Activated CD4-positive, alpha-beta T cell treated with anti-CD3 and anti-CD28 coated beads for 36 hours (primary cell): ENCODE results near the gene PCSK6. TPM values are rescaled to one million over a fixed set of nuclear protein-coding genes. Genes with fewer than 3 reads are reported as not detected.

Experiments
- total RNA-seq, 2 experiments: library from RNA; stranded (reverse); gene quantifications; one replicate each; pipeline ENCODE4 v1.2.3, GENCODE V29; 2021

The PCSK6 gene
- total RNA-seq, 2 experiments from 2014 or later: 0.75 to 0.95 TPM

Other genes starting within 250 kb of the PCSK6 start
- 10 to 100 TPM; 31.5 to 36.1 TPM for gene CHSY1, start 237.7 kb downstream of the PCSK6 start, total RNA-seq
- gene SELENOS, start 212.2 kb downstream of the PCSK6 start, total RNA-seq: 10 to 100 TPM; 14.5 to 20.8 TPM
- gene SNRPA1, start 194.5 kb downstream of the PCSK6 start, total RNA-seq: 100 to 1,000 TPM; 167 to 185 TPM
- 10 to 100 TPM; 34.3 to 35.9 TPM for gene TM2D3, start 162.7 kb upstream of the PCSK6 start, total RNA-seq
- 10 to 100 TPM in 1 of 2 experiments, 1 to 10 TPM in 1; 9.3 to 10.3 TPM for gene TARS3, start 234.8 kb upstream of the PCSK6 start, total RNA-seq